Measurements from ENCODE around the gene CD151.

DNA sequence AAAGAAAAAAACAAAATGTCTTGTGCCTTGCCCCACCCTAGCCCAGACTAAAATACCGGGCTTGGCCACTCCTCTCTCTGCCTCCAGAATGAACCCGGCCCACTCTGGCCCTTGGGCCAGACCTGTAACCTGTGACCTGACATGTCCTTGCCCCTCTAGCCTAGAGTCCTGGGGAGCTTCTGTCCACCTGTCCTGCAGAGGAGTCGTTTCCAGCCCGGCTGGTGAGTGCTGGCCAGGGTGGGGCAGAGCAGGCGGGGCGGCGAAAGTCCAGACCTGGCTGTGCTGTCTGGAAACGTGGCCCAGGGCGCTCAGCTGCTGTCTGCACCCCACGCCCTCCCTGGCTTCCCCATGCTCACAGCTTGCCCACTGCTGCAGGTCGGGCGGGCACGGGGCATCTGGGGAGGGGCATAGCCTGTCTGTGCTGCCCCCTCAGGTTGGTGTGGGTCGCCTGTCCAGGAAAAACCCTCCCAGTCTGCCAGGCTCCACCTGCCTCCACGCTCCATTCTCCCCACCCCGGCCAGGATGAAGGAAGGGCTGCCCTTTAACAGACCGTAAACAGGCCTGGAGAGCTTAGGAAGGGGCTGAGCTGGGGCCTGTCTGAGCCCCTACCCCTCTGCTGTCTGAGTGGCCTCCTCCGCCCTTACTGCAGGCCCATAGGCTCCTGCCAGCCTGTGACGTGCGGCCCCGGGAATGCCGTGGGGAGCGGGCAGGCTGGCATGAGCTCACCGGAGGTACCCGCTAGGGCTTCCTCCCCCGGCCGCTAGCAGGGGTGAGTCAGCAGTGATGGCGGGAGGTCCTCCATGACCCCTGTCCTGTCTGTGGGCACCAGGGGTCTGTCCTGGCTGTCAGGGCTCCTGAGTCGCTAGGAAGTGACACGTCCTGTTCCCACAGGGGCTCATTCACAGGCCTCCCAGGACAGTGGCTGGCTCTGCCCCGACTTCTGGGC, 1.9 kb downstream of the CD151 start:
- TF ChIP-seq, protein P1, sequence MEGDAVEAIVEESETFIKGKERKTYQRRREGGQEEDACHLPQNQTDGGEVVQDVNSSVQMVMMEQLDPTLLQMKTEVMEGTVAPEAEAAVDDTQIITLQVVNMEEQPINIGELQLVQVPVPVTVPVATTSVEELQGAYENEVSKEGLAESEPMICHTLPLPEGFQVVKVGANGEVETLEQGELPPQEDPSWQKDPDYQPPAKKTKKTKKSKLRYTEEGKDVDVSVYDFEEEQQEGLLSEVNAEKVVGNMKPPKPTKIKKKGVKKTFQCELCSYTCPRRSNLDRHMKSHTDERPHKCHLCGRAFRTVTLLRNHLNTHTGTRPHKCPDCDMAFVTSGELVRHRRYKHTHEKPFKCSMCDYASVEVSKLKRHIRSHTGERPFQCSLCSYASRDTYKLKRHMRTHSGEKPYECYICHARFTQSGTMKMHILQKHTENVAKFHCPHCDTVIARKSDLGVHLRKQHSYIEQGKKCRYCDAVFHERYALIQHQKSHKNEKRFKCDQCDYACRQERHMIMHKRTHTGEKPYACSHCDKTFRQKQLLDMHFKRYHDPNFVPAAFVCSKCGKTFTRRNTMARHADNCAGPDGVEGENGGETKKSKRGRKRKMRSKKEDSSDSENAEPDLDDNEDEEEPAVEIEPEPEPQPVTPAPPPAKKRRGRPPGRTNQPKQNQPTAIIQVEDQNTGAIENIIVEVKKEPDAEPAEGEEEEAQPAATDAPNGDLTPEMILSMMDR (IDR thresholded peaks at IDR 0.05): peak in 1 of 6 experiments; percentile 8
- TF ChIP-seq POLR2A (IDR thresholded peaks at IDR 0.05): peak; percentile 45 to 65
